ENCODE measurements around the gene SEC24B. TPM values are rescaled to one million over a fixed set of nuclear protein-coding genes. Genes with fewer than 3 reads are reported as not detected.

The SEC24B gene
- total RNA-seq, 1 experiment from 2014 or later: 29.0 TPM

GRCh38 chr4:109389369-109390114 lies 44.1 kb upstream of the SEC24B start:
- intact Hi-C loops (cut with micrococcal nuclease; ENCODE audit: unreplicated experiment): no loop called here
- H3K36me3 Mint-ChIP-seq (ENCODE audit: insufficient read depth, unreplicated experiment): no peaks in the 10 kb centered on the region

GRCh38 chr4:109390115-109390768 lies 43.4 kb upstream of the SEC24B start:
- no peaks in the 10 kb centered on the region for H3K36me3 ChIP-seq (ENCODE audit: control insufficient read depth, insufficient read depth, low read length)
- Mint-ChIP-seq H3K27ac (ENCODE audit: unreplicated experiment) (no peak overlapping the region), H3K4me3 (ENCODE audit: unreplicated experiment) (no peak overlapping the region), H3K36me3 (ENCODE audit: insufficient read depth, unreplicated experiment) (no peaks in the 10 kb centered on the region), H3K9me3 (ENCODE audit: unreplicated experiment) (no peaks in the 10 kb centered on the region), H3K4me1 (ENCODE audit: low read depth, unreplicated experiment) (no peaks in the 10 kb centered on the region), H3K27me3 (ENCODE audit: insufficient read depth, unreplicated experiment) (no peaks in the 10 kb centered on the region)
- H3K4me3 ChIP-seq (ENCODE audit: low read depth, low read length): no peak overlapping the region
- no peaks in the 10 kb centered on the region for H3K9me3 ChIP-seq
- DNase-seq: no peak
- BruUV-seq (replicated peaks): no TSS peak
- no peaks in the 10 kb centered on the region for H3K4me1 ChIP-seq
- ChIA-PET POLR2A (no interaction called here), CTCF (no interaction called here)
- intact Hi-C loops (cut with micrococcal nuclease; ENCODE audit: unreplicated experiment): no loop called here
- TF ChIP-seq, protein P1, sequence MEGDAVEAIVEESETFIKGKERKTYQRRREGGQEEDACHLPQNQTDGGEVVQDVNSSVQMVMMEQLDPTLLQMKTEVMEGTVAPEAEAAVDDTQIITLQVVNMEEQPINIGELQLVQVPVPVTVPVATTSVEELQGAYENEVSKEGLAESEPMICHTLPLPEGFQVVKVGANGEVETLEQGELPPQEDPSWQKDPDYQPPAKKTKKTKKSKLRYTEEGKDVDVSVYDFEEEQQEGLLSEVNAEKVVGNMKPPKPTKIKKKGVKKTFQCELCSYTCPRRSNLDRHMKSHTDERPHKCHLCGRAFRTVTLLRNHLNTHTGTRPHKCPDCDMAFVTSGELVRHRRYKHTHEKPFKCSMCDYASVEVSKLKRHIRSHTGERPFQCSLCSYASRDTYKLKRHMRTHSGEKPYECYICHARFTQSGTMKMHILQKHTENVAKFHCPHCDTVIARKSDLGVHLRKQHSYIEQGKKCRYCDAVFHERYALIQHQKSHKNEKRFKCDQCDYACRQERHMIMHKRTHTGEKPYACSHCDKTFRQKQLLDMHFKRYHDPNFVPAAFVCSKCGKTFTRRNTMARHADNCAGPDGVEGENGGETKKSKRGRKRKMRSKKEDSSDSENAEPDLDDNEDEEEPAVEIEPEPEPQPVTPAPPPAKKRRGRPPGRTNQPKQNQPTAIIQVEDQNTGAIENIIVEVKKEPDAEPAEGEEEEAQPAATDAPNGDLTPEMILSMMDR (IDR thresholded peaks at IDR 0.05; ENCODE audit: insufficient read depth in 1 of 2, low read depth in 1 of 2, low read length in 1 of 2, severe bottlenecking in 1 of 2, unreplicated experiment in 1 of 2): no peak
- no peaks in the 10 kb centered on the region for H3K27me3 ChIP-seq (replicated peaks; ENCODE audit: control insufficient read depth, insufficient read depth, low read length)

More at GRCh38 chr4:109389369-109390114, 44.1 kb upstream of the SEC24B start:
- no peak for DNase-seq
- no peaks in the 10 kb centered on the region for H3K27me3 ChIP-seq (replicated peaks; ENCODE audit: control insufficient read depth, insufficient read depth, low read length)
- ChIA-PET POLR2A (no interaction called here), CTCF (no interaction called here)
- no peaks in the 10 kb centered on the region for H3K4me1 ChIP-seq
- BruUV-seq (replicated peaks): no TSS peak
- TF ChIP-seq, protein P1 (IDR thresholded peaks at IDR 0.05; ENCODE audit: insufficient read depth in 1 of 2, low read depth in 1 of 2, low read length in 1 of 2, severe bottlenecking in 1 of 2, unreplicated experiment in 1 of 2): no peak
- no peaks in the 10 kb centered on the region for H3K9me3 Mint-ChIP-seq (ENCODE audit: unreplicated experiment)
- no peak overlapping the region for H3K4me3 Mint-ChIP-seq (ENCODE audit: unreplicated experiment)
- no peaks in the 10 kb centered on the region for H3K4me1 Mint-ChIP-seq (ENCODE audit: low read depth, unreplicated experiment)
- no peaks in the 10 kb centered on the region for H3K36me3 ChIP-seq (ENCODE audit: control insufficient read depth, insufficient read depth, low read length)
- no peaks in the 10 kb centered on the region for H3K27me3 Mint-ChIP-seq (ENCODE audit: insufficient read depth, unreplicated experiment)
- no peak overlapping the region for H3K27ac Mint-ChIP-seq (ENCODE audit: unreplicated experiment)
- H3K9me3 ChIP-seq: no peaks in the 10 kb centered on the region
- no peak overlapping the region for H3K4me3 ChIP-seq (ENCODE audit: low read depth, low read length)

GRCh38 chr4:109395694-109396093 lies 37.9 kb upstream of the SEC24B start:
- no peaks in the 10 kb centered on the region for H3K36me3 Mint-ChIP-seq (ENCODE audit: insufficient read depth, unreplicated experiment)
- H3K9me3 Mint-ChIP-seq (ENCODE audit: unreplicated experiment): no peaks in the 10 kb centered on the region
- no peak for DNase-seq
- BruUV-seq (replicated peaks): no TSS peak
- H3K4me3 Mint-ChIP-seq (ENCODE audit: unreplicated experiment): no peak overlapping the region
- no peak overlapping the region for H3K27ac Mint-ChIP-seq (ENCODE audit: unreplicated experiment)
- H3K4me1 Mint-ChIP-seq (ENCODE audit: low read depth, unreplicated experiment): no peaks in the 10 kb centered on the region
- Histone ChIP-seq H3K4me1 (no peaks in the 10 kb centered on the region), H3K4me3 (ENCODE audit: low read depth, low read length) (no peak overlapping the region), H3K27me3 (replicated peaks; ENCODE audit: control insufficient read depth, insufficient read depth, low read length) (no peaks in the 10 kb centered on the region), H3K9me3 (no peaks in the 10 kb centered on the region), H3K36me3 (ENCODE audit: control insufficient read depth, insufficient read depth, low read length) (no peaks in the 10 kb centered on the region)
- H3K27me3 Mint-ChIP-seq (ENCODE audit: insufficient read depth, unreplicated experiment): peaks cover 4% of the 10 kb centered on the region
- ChIA-PET POLR2A (no interaction called here), CTCF (no interaction called here)
- TF ChIP-seq, protein P1 (IDR thresholded peaks at IDR 0.05; ENCODE audit: insufficient read depth in 1 of 2, low read depth in 1 of 2, low read length in 1 of 2, severe bottlenecking in 1 of 2, unreplicated experiment in 1 of 2): no peak
- intact Hi-C loops (cut with micrococcal nuclease; ENCODE audit: unreplicated experiment): no loop called here
